ENCODE data around the gene KRTAP3-2.

DNA sequence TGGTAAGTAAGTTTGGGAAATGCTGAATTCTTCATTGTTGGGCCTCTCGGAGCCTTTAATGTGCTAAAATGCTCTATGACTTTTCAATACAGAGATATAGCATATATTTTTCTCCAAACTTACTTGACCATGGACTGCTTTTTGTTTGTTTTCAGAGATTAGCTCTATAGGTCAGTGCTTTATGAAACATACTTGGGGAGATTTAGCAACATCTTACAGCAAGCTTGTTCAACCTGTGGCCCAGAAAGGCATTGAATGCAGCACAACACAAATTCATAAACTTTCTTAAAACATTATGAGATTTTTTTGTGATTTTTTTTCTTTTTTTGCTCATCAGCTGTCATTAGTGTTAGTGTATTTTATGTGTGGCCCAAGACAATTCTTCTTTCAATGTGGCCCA is 10.2 kb upstream of the KRTAP3-2 start:
- TF ChIP-seq, protein P1, sequence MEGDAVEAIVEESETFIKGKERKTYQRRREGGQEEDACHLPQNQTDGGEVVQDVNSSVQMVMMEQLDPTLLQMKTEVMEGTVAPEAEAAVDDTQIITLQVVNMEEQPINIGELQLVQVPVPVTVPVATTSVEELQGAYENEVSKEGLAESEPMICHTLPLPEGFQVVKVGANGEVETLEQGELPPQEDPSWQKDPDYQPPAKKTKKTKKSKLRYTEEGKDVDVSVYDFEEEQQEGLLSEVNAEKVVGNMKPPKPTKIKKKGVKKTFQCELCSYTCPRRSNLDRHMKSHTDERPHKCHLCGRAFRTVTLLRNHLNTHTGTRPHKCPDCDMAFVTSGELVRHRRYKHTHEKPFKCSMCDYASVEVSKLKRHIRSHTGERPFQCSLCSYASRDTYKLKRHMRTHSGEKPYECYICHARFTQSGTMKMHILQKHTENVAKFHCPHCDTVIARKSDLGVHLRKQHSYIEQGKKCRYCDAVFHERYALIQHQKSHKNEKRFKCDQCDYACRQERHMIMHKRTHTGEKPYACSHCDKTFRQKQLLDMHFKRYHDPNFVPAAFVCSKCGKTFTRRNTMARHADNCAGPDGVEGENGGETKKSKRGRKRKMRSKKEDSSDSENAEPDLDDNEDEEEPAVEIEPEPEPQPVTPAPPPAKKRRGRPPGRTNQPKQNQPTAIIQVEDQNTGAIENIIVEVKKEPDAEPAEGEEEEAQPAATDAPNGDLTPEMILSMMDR (IDR thresholded peaks at IDR 0.05; ENCODE audit: insufficient read depth, low read length): no peak
- TF ChIP-seq, protein P2, sequence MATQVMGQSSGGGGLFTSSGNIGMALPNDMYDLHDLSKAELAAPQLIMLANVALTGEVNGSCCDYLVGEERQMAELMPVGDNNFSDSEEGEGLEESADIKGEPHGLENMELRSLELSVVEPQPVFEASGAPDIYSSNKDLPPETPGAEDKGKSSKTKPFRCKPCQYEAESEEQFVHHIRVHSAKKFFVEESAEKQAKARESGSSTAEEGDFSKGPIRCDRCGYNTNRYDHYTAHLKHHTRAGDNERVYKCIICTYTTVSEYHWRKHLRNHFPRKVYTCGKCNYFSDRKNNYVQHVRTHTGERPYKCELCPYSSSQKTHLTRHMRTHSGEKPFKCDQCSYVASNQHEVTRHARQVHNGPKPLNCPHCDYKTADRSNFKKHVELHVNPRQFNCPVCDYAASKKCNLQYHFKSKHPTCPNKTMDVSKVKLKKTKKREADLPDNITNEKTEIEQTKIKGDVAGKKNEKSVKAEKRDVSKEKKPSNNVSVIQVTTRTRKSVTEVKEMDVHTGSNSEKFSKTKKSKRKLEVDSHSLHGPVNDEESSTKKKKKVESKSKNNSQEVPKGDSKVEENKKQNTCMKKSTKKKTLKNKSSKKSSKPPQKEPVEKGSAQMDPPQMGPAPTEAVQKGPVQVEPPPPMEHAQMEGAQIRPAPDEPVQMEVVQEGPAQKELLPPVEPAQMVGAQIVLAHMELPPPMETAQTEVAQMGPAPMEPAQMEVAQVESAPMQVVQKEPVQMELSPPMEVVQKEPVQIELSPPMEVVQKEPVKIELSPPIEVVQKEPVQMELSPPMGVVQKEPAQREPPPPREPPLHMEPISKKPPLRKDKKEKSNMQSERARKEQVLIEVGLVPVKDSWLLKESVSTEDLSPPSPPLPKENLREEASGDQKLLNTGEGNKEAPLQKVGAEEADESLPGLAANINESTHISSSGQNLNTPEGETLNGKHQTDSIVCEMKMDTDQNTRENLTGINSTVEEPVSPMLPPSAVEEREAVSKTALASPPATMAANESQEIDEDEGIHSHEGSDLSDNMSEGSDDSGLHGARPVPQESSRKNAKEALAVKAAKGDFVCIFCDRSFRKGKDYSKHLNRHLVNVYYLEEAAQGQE (IDR thresholded peaks at IDR 0.05; ENCODE audit: insufficient replicate concordance, low read depth): no peak

Data from HL-60 (cell line).